GM18858 (cell line): ENCODE results near the gene WDR27.
"Not testable (repeated sequence)": the region's sequence is repeated elsewhere in the genome, so short reads cannot be mapped to it uniquely, and the experiment has no call there.

Source experiments
- ATAC-seq: cut with Tn5 transposase; IDR thresholded peaks from one replicate; pipeline ENCODE4 v1.9.1; 2021; ENCODE audit not compliant: unreplicated experiment

The WDR27 gene

DNA sequence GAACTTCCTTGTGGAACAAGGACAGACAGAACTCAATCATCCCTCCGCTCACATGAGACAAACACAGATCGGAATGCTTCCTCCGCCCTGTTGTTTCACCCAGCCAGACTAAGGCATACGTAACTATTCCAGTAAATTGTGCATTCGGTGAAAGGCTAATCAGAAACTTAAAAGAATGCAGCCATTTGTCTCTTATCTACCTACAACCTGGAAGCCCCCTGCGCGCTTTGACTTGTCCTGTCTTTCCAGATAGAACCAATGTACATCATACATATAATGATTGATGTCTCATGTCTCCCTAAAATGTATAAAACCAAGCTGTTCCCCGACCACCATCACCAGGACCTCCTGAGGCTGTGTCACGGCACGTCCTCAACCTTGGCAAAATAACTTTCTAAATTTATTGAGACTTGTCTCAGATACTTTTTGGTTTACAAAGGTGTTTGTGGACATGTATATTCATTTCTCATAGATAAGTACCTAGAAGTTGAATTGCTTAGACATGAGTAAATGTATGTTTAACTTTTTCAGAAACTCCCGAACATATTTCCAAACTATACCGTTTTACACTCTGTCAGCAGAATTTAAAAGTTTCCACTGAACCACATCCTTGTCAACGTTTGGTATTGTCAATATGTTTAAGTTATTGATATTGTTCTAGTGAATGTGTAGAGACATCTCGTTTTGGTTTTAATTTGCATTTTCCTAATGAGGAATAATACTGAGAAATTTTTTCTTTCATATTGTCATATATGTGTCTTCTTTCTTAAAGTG, 250.6 kb downstream of the WDR27 start:
- ATAC-seq = no peak

- no peak for ATAC-seq
Measured at GRCh38 chr6:169450097-169450496, 251.7 kb downstream of the WDR27 start.

GRCh38 chr6:169449221-169449620, 252.6 kb downstream of the WDR27 start:
- ATAC-seq = no peak

- no peak for ATAC-seq
Measured at GRCh38 chr6:169445661-169446581, 255.9 kb downstream of the WDR27 start.

GRCh38 chr6:169445227-169445626, 256.6 kb downstream of the WDR27 start:
- ATAC-seq = no peak

- ATAC-seq = no peak
Measured at GRCh38 chr6:169441292-169441691, 260.5 kb downstream of the WDR27 start.

GRCh38 chr6:169439710-169440109, 262.1 kb downstream of the WDR27 start:
- no peak for ATAC-seq

DNA sequence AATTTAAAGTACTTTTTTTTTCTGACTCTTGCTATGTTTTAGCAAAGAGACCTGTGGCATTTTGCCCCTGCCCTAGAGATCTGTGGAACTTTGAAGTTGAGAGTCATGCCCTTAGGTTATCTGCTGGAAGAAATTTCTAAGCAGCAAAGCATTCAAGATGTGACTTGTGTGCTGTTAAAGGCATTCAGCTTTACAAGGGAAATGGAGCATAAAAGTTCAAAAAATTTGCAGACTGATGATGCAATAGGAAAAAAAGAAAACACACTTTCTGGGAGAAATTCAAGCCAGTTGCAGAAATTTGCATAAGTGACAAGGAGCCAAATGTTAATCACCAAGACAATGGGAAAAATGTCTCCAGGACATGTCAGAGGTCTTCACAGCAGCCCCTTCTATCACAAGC, 267.3 kb downstream of the WDR27 start:
- ATAC-seq = not testable (repeated sequence)

- no peak for ATAC-seq
Measured at GRCh38 chr6:169429001-169429400, 272.8 kb downstream of the WDR27 start.

DNA sequence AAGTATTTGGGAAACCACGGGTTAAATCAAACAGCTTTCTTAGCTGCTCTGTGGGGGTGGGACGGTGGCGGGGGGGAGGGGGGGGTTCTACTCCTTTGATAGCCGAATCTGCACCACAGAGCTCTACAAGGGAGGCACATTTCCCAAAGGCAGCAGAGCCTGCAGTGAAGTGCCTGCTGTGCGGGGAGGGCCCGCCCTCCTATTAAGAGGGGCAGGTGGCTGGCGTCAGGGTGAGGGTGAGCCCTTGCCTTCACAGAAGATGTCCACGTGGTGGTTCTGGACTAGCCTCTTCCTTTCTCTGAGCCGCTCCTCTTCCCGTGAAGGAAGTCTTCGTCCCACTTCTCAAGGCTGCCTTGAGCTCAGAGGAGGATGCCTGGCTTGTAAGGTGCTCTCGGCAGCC, 273.3 kb downstream of the WDR27 start:
- no peak for ATAC-seq

DNA sequence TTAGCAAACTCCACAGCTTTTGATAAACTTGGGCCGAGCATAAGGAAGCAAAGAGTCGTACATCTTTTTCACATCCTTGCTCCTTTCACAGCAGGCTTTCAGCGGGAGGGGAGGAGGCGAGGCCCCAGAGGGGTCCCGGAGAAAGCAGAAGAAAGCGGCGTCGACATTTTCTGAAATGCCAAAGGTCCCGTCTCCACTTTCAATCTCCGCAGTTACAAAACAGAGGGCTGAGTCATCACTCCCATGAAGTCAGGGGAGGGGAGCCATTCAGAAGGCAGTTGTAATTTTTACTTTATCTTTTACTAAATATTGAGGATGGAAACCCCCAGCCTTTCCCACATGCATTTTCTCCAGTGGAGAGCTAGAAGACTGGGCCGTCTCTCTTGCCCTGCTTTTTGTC, 274.0 kb downstream of the WDR27 start:
- no peak for ATAC-seq

GRCh38 chr6:169426611-169427010, 275.2 kb downstream of the WDR27 start:
- ATAC-seq = no peak

DNA sequence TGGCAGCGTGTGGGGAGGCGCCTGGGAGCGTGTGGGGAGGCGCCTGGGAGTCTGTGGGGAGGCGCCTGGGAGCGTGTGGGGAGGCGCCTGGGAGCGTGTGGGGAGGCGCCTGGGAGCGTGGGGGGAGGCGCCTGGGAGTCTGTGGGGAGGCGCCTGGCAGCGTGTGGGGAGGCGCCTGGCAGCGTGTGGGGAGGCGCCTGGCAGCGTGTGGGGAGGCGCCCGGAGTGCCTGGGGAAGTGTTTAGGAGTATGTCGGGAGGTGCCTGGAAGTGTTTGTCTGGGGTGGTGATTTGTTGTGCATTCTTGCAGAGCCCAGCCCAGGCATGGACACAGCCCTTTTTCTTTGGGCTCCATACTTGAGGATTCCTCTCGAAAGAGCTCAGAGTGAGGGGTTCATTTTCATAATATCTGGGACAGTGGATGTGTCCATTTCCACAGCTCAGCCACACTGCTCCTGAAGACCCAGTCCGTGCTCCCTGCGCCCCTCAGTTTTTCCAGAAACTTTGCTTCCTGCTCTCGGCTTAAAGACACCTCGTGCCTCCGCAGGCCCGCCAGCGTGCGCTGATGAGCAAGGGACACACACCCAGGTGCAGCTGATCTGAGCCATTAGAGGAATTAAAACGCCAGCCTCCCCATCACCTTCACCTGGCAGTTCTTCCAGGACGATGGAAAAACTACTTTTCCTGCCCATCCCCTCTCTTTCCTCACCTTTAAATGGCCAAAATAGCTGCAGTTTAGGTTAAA, 276.0 kb downstream of the WDR27 start:
- no peak for ATAC-seq

DNA sequence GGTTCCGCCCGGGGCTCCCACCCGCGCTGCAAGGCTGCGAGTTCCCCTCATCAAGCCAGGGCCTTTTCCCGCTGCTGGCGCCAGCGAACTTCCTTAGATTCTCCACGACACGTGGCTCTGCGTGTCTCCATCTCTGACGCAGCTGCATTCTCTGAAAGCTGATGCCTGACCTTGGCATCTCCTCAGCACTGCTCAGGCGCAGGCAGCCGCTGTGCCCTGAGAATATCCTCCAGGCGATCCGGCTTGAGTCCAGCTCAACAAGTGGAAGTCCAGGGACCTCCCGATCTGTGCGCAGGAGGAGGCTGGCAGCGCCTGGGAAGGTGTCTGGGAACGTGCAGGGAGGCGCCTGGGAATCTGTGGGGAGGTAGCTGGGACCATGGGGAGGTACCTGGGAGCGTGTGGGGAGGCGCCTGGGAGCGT, 277.0 kb downstream of the WDR27 start:
- no peak for ATAC-seq

- no peak for ATAC-seq
Measured at GRCh38 chr6:169424149-169424804, 277.6 kb downstream of the WDR27 start.

DNA sequence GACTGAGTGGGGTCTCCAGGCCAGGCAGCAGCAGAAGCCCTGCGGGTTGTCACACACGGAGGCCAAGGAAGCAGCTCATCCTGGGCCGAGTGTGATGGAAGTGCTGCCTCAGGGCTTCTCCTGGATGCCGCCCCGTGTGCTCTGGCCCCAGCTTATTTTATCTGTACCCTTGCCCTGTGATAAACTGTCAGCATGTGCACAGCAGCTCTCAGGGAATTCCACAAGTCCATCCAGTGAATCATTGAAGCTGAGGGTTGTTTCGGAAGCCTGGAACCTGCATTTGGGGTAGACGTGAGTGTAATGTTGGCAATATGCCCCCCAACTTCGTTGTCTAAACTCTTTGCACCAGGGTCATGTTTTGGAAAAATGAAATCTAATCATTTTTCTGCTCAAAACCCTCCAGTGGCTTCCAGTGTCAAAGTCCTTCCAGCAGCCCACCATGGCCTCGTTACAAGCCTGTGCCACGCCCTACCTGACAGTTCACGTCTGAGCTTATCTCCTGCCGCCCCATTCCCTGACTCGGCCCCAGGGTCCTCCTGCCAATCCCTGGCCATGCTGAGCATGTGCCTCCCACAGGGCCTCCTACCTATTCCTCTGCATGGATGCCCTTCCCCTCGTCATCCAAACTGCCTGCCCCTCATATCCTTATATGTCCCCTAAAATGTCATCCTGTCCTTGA, 280.1 kb downstream of the WDR27 start:
- no peak for ATAC-seq

- no peak for ATAC-seq
Measured at GRCh38 chr6:169420912-169421543, 280.8 kb downstream of the WDR27 start.

GRCh38 chr6:169417101-169417500, 284.7 kb downstream of the WDR27 start:
- no peak for ATAC-seq

- ATAC-seq = no peak
Measured at GRCh38 chr6:169416249-169416648, 285.6 kb downstream of the WDR27 start.

- ATAC-seq = no peak
Measured at GRCh38 chr6:169415179-169415578, 286.6 kb downstream of the WDR27 start.
